Parathyroid adenoma (tissue), 2 donors: ENCODE measurements around the gene NUDT15.

ENCODE experiments used
- H2AFZ ChIP-seq: fragments of 300-600 bp; sonication (generic); one replicate; pipeline ENCODE4 v1.7.0; 2017; ENCODE audit warnings: antibody characterized with exemption, mild to moderate bottlenecking
- H3K27ac ChIP-seq: fragments of 300-600 bp; sonication (generic); one replicate; pipeline ENCODE4 v1.7.0; 2017
- H3K27me3 ChIP-seq: fragments of 300-600 bp; sonication (generic); one replicate; pipeline ENCODE4 v1.7.0; 2017; ENCODE audit warnings: low read length; ENCODE audit not compliant: control insufficient read depth, insufficient read depth
- H3K36me3 ChIP-seq: fragments of 300-600 bp; sonication (generic); one replicate; pipeline ENCODE4 v1.7.0; 2017; ENCODE audit warnings: low read length; ENCODE audit not compliant: control insufficient read depth, insufficient read depth
- H3K4me1 ChIP-seq: fragments of 300-600 bp; sonication (generic); one replicate; pipeline ENCODE4 v1.7.0; 2017; ENCODE audit warnings: control low read depth
- H3K4me2 ChIP-seq: fragments of 300-600 bp; sonication (generic); one replicate; pipeline ENCODE4 v1.7.0; 2017; ENCODE audit warnings: low read length
- H3K4me3 ChIP-seq: fragments of 300-600 bp; sonication (generic); one replicate; pipeline ENCODE4 v1.7.0; 2017; ENCODE audit warnings: low read depth, low read length
- H3K79me2 ChIP-seq: fragments of 300-600 bp; sonication (generic); one replicate; pipeline ENCODE4 v1.7.0; 2017; ENCODE audit warnings: control low read depth
- H3K9ac ChIP-seq: fragments of 300-600 bp; sonication (generic); one replicate; pipeline ENCODE4 v1.7.0; 2017; ENCODE audit warnings: mild to moderate bottlenecking
- H3K9me3 ChIP-seq: fragments of 300-600 bp; sonication (generic); one replicate; pipeline ENCODE4 v1.7.0; 2017; ENCODE audit warnings: low read length; ENCODE audit not compliant: control insufficient read depth
- CTCF ChIP-seq: fragments of 300-600 bp; sonication (generic); IDR thresholded peaks from one replicate; pipeline ENCODE4 v1.7.0; 2017; ENCODE audit warnings: antibody characterized with exemption, mild to moderate bottlenecking
- donor health status: primary hyperparathyroidism.

Gene NUDT15

GRCh38 chr13:48072787-48073186 lies 35.3 kb downstream of the NUDT15 start:
- Histone ChIP-seq H3K79me2 (no peaks in the 10 kb centered on the region), H3K4me2 (no peak overlapping the region), H2AFZ (no peak overlapping the region), H3K9ac (no peak overlapping the region), H3K4me3 (no peak overlapping the region), H3K36me3 (no peaks in the 10 kb centered on the region), H3K4me1 (no peaks in the 10 kb centered on the region), H3K27ac (no peak overlapping the region), H3K9me3 (no peaks in the 10 kb centered on the region), H3K27me3 (no peaks in the 10 kb centered on the region)
- no peak for TF ChIP-seq CTCF

GRCh38 chr13:48074006-48074405 lies 36.5 kb downstream of the NUDT15 start:
- TF ChIP-seq CTCF = no peak
- Histone ChIP-seq H2AFZ (no peak overlapping the region), H3K4me3 (no peak overlapping the region), H3K9ac (no peak overlapping the region), H3K4me2 (no peak overlapping the region), H3K36me3 (no peaks in the 10 kb centered on the region), H3K27ac (no peak overlapping the region), H3K79me2 (no peaks in the 10 kb centered on the region), H3K27me3 (no peaks in the 10 kb centered on the region), H3K4me1 (no peaks in the 10 kb centered on the region), H3K9me3 (no peaks in the 10 kb centered on the region)

- H3K36me3 ChIP-seq = no peaks in the 10 kb centered on the region
- H3K27ac ChIP-seq = no peak overlapping the region
Observed at GRCh38 chr13:48078251-48078656, 40.7 kb downstream of the NUDT15 start.

GRCh38 chr13:48081739-48082138 lies 44.2 kb downstream of the NUDT15 start:
- Histone ChIP-seq H3K4me1 (no peaks in the 10 kb centered on the region), H3K4me2 (no peak overlapping the region), H3K36me3 (no peaks in the 10 kb centered on the region), H3K27ac (no peak overlapping the region), H3K27me3 (no peaks in the 10 kb centered on the region), H3K79me2 (peaks cover 2% of the 10 kb centered on the region), H3K9me3 (no peaks in the 10 kb centered on the region), H3K9ac (no peak overlapping the region), H3K4me3 (no peak overlapping the region), H2AFZ (no peak overlapping the region)
- no peak for TF ChIP-seq CTCF

More at GRCh38 chr13:48078251-48078656, 40.7 kb downstream of the NUDT15 start:
- Histone ChIP-seq H3K27me3 (no peaks in the 10 kb centered on the region), H3K9me3 (no peaks in the 10 kb centered on the region), H3K9ac (no peak overlapping the region), H3K4me2 (no peak overlapping the region), H3K4me3 (no peak overlapping the region), H3K79me2 (no peaks in the 10 kb centered on the region), H3K4me1 (no peaks in the 10 kb centered on the region), H2AFZ (no peak overlapping the region)
- TF ChIP-seq CTCF = no peak

GRCh38 chr13:48086272-48086671 lies 48.7 kb downstream of the NUDT15 start:
- Histone ChIP-seq H3K9ac (no peak overlapping the region), H3K36me3 (no peaks in the 10 kb centered on the region), H3K27ac (no peak overlapping the region)

More at GRCh38 chr13:48086272-48086671, 48.7 kb downstream of the NUDT15 start:
- H3K9me3 ChIP-seq = no peaks in the 10 kb centered on the region
- no peak overlapping the region for H3K4me2 ChIP-seq
- H3K79me2 ChIP-seq = peaks cover 2% of the 10 kb centered on the region
- TF ChIP-seq CTCF = no peak
- no peaks in the 10 kb centered on the region for H3K27me3 ChIP-seq
- H3K4me3 ChIP-seq = no peak overlapping the region
- H2AFZ ChIP-seq = no peak overlapping the region
- no peaks in the 10 kb centered on the region for H3K4me1 ChIP-seq
